Endodermal cell (in vitro differentiated cells): ENCODE data around the gene TUBE1. TPM values are rescaled to one million over a fixed set of nuclear protein-coding genes. Genes with fewer than 3 reads are reported as not detected.

ENCODE experiments used
- DNase-seq: peaks from one replicate; pipeline ENCODE4 v3.0.0-alpha.2; 2017
- H3K27ac ChIP-seq: 2 replicates; pipeline ENCODE4 v1.5.1; 2013; ENCODE audit warnings: mild to moderate bottlenecking, low read depth, low read length, moderate library complexity
- H3K27me3 ChIP-seq: 2 replicates; pipeline ENCODE4 v1.6.1; 2013; ENCODE audit warnings: mild to moderate bottlenecking, low read length, moderate library complexity; ENCODE audit not compliant: insufficient read depth, control insufficient read depth, poor library complexity, severe bottlenecking
- H3K36me3 ChIP-seq: 2 replicates; pipeline ENCODE4 v1.7.0; 2013; ENCODE audit warnings: mild to moderate bottlenecking, low read length, moderate library complexity; ENCODE audit not compliant: control insufficient read depth, insufficient read depth
- H3K4me1 ChIP-seq: one replicate; pipeline ENCODE4 v1.7.0; 2013; ENCODE audit warnings: low read length; ENCODE audit not compliant: control insufficient read depth, insufficient read depth
- H3K4me3 ChIP-seq: 2 replicates; pipeline ENCODE4 v1.5.1; 2013; ENCODE audit warnings: mild to moderate bottlenecking, low read length, moderate library complexity
- H3K9ac ChIP-seq: 2 replicates; pipeline ENCODE4 v1.6.1; 2013; ENCODE audit warnings: mild to moderate bottlenecking, low read length, moderate library complexity; ENCODE audit not compliant: poor library complexity, severe bottlenecking; ENCODE audit errors: extremely low read depth
- H3K9me3 ChIP-seq: 2 replicates; pipeline ENCODE4 v1.6.1; 2013; ENCODE audit warnings: mild to moderate bottlenecking, low read length, moderate library complexity; ENCODE audit not compliant: control insufficient read depth
- H3K27ac Mint-ChIP-seq: 2 replicates; pipeline ENCODE4 v1.8.0; 2020; ENCODE audit warnings: mixed read lengths
- H3K27me3 Mint-ChIP-seq: 2 replicates; pipeline ENCODE4 v1.8.0; 2021; ENCODE audit warnings: mild to moderate bottlenecking, mixed read lengths; ENCODE audit not compliant: insufficient read depth
- H3K36me3 Mint-ChIP-seq: 2 replicates; pipeline ENCODE4 v1.8.0; 2020; ENCODE audit warnings: low read depth, mixed read lengths
- H3K4me1 Mint-ChIP-seq: 2 replicates; pipeline ENCODE4 v1.8.0; 2020; ENCODE audit warnings: mixed read lengths
- H3K4me3 Mint-ChIP-seq: 2 replicates; pipeline ENCODE4 v1.8.0; 2020; ENCODE audit warnings: mild to moderate bottlenecking, moderate library complexity, mixed read lengths
- H3K9me3 Mint-ChIP-seq: 2 replicates; pipeline ENCODE4 v1.8.0; 2020; ENCODE audit warnings: mild to moderate bottlenecking, mixed read lengths
- CTCF ChIP-seq: fragments of 200-600 bp; sonication (generic); conservative IDR thresholded peaks from 2 replicates; pipeline ENCODE4 v1.5.0; 2021; ENCODE audit warnings: antibody characterized with exemption, mild to moderate bottlenecking
- WGBS, 2 experiments: methylation state at CpG; one replicate each; pipeline versions ENCODE4 v1.1.5 to v1.1.7; 2013; ENCODE audit warnings: missing lambda C conversion rate in 2 of 2, mixed read lengths in 1 of 2; ENCODE audit not compliant: insufficient coverage in 1 of 2, insufficient read length in 1 of 2; 5-methylcytosine and 5-hydroxymethylcytosine counted together
- total RNA-seq, 2 donors: library from RNA; stranded (reverse); fragmentation: NEBNext Ultra II Directional in 1 of 2; extraction: Animal tissue kit (Norgen Biotek cat#: 25700) in 1 of 2; gene quantifications; 2 replicates in 1 of 2; 3 replicates in 1 of 2; pipeline ENCODE4 v1.2.1, GENCODE V29; 2021

TUBE1 gene
- total RNA-seq, 2 donors from 2014 or later: 27.7 to 40.2 TPM

- Histone ChIP-seq H3K36me3 (no peaks in the 10 kb centered on the region), H3K4me3 (no peak overlapping the region), H3K27me3 (peaks cover 25% of the 10 kb centered on the region), H3K4me1 (no peaks in the 10 kb centered on the region), H3K27ac (no peak overlapping the region), H3K9me3 (no peaks in the 10 kb centered on the region), H3K9ac (no peak overlapping the region)
- H3K4me3 Mint-ChIP-seq: no peak overlapping the region
- H3K27ac Mint-ChIP-seq: no peak overlapping the region
- TF ChIP-seq CTCF: no peak
- H3K9me3 Mint-ChIP-seq: no peaks in the 10 kb centered on the region
- no peaks in the 10 kb centered on the region for H3K36me3 Mint-ChIP-seq
- DNase-seq: no peak
- no peaks in the 10 kb centered on the region for H3K4me1 Mint-ChIP-seq
- WGBS, 2 experiments: 83 to 100% methylated on average over 1 to 4 of the region's 4 CpGs
- H3K27me3 Mint-ChIP-seq: peaks cover 19% of the 10 kb centered on the region
Observed at GRCh38 chr6:112036088-112036637, 51.1 kb downstream of the TUBE1 start.

DNA sequence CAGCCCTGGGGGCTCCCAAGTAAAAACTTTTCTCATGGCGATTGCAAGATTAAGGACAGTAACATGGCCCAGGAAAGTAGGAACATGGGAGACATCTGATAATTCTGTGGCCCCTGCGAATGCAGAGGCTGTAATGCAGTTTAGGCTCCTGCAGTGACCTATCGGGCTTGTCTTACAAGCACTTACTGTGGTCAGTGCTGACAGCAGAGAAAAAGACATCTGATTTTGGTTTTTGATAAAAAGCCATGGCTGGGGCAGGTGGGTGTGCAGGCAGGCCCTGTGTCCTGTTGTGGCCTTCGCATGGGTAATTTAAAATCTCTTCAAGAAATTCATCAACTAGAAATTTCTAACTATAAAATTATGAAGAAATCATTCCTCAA, 52.7 kb downstream of the TUBE1 start:
- no peaks in the 10 kb centered on the region for H3K9me3 Mint-ChIP-seq
- no peaks in the 10 kb centered on the region for H3K9me3 ChIP-seq
- H3K36me3 Mint-ChIP-seq: no peaks in the 10 kb centered on the region
- WGBS, 2 experiments: 88 to 94% methylated on average over 3 to 4 of the region's 4 CpGs
- H3K27ac ChIP-seq: no peak overlapping the region
- H3K27ac Mint-ChIP-seq: no peak overlapping the region
- TF ChIP-seq CTCF: no peak
- H3K4me1 ChIP-seq: no peaks in the 10 kb centered on the region
- H3K4me3 Mint-ChIP-seq: no peak overlapping the region
- no peaks in the 10 kb centered on the region for H3K4me1 Mint-ChIP-seq
- H3K4me3 ChIP-seq: no peak overlapping the region
- no peaks in the 10 kb centered on the region for H3K36me3 ChIP-seq
- peaks cover 28% of the 10 kb centered on the region for H3K27me3 Mint-ChIP-seq
- peaks cover 39% of the 10 kb centered on the region for H3K27me3 ChIP-seq
- H3K9ac ChIP-seq: no peak overlapping the region
- no peak for DNase-seq

GRCh38 chr6:112033791-112034615, 53.3 kb downstream of the TUBE1 start:
- H3K4me1 ChIP-seq: no peaks in the 10 kb centered on the region
- Mint-ChIP-seq H3K27me3 (peaks cover 31% of the 10 kb centered on the region), H3K36me3 (no peaks in the 10 kb centered on the region), H3K4me1 (no peaks in the 10 kb centered on the region), H3K9me3 (no peaks in the 10 kb centered on the region), H3K27ac (no peak overlapping the region), H3K4me3 (no peak overlapping the region)
- no peak for DNase-seq
- WGBS, 2 experiments: 74 to 78% methylated on average over 4 to 6 of the region's 6 CpGs
- no peak for TF ChIP-seq CTCF
- no peak overlapping the region for H3K9ac ChIP-seq
- H3K4me3 ChIP-seq: no peak overlapping the region
- peaks cover 41% of the 10 kb centered on the region for H3K27me3 ChIP-seq
- H3K9me3 ChIP-seq: no peaks in the 10 kb centered on the region
- H3K27ac ChIP-seq: no peak overlapping the region
- H3K36me3 ChIP-seq: no peaks in the 10 kb centered on the region
